Activated CD4-positive, alpha-beta T cell treated with anti-CD3 and anti-CD28 coated beads for 36 hours (primary cell): ENCODE data around the gene MAPK11. TPM values are rescaled to one million over a fixed set of nuclear protein-coding genes. Genes with fewer than 3 reads are reported as not detected.

Experiments
- ATAC-seq: fragments of 200-7000 bp; cut with Tn5 transposase; one replicate; pipeline ENCODE4 v1.10.0; 2021; ENCODE audit warnings: mild to moderate bottlenecking, moderate library complexity
- CTCF ChIA-PET: fragments of 350-600 bp; sonication (Branson Sonifier 250); formaldehyde crosslinking; loops from one replicate; lab custom pipeline; 2021; ENCODE audit warnings: antibody characterized with exemption; lab: Charles Lee
- POLR2A ChIA-PET: fragments of 350-600 bp; sonication (Branson Sonifier 250); formaldehyde crosslinking; loops from one replicate; lab custom pipeline; 2021; ENCODE audit warnings: antibody characterized with exemption, inconsistent platforms; lab: Charles Lee
- DNase-seq: peaks from one replicate; pipeline ENCODE4 v3.0.0-alpha.2; 2020
- H3K27ac Mint-ChIP-seq: one replicate; pipeline ENCODE4 v1.8.0; 2021; ENCODE audit warnings: mixed read lengths
- H3K27me3 Mint-ChIP-seq: one replicate; pipeline ENCODE4 v1.8.0; 2021; ENCODE audit warnings: mixed read lengths
- H3K36me3 Mint-ChIP-seq: one replicate; pipeline ENCODE4 v1.8.0; 2021; ENCODE audit warnings: low read depth, mixed read lengths
- H3K4me1 Mint-ChIP-seq: one replicate; pipeline ENCODE4 v1.8.0; 2021; ENCODE audit warnings: mixed read lengths
- H3K4me3 Mint-ChIP-seq: one replicate; pipeline ENCODE4 v1.8.0; 2021; ENCODE audit warnings: mild to moderate bottlenecking, moderate library complexity, mixed read lengths
- H3K9me3 Mint-ChIP-seq: one replicate; pipeline ENCODE4 v1.8.0; 2021; ENCODE audit warnings: low read depth, mixed read lengths
- intact Hi-C, 2 experiments: fragments of 100-400 bp; cut with DNase I in 1 of 2; cut with micrococcal nuclease in 1 of 2; formaldehyde crosslinking; loops; one replicate each; pipeline versions ENCODE4 v1.14.2 to v1.15.1; 2022 to 2024; cut with DNase I, micrococcal nuclease
- total RNA-seq, 2 experiments: library from RNA; stranded (reverse); gene quantifications; one replicate each; pipeline ENCODE4 v1.2.3, GENCODE V29; 2021

Gene MAPK11
- total RNA-seq, 2 experiments from 2014 or later = 11.6 to 13.6 TPM

GRCh38 chr22:50299785-50300619 lies 29.8 kb upstream of the MAPK11 start:
- Mint-ChIP-seq H3K9me3 (no peaks in the 10 kb centered on the region), H3K4me1 (no peaks in the 10 kb centered on the region), H3K4me3 (no peak overlapping the region), H3K27me3 (peaks cover 27% of the 10 kb centered on the region), H3K27ac (no peak overlapping the region), H3K36me3 (no peaks in the 10 kb centered on the region)
- intact Hi-C loops = no loop called here
- CTCF ChIA-PET = interaction anchor here (0.6 to 0.7 kb wide), 2 partner anchors 21 to 147 kb away, joined by 3 read pairs; no protein-coding TSS in a partner anchor
- POLR2A ChIA-PET = no interaction called here
- DNase-seq (no peak), ATAC-seq (peak; percentile 32)

- Mint-ChIP-seq H3K27ac (no peak overlapping the region), H3K36me3 (no peaks in the 10 kb centered on the region), H3K4me1 (no peaks in the 10 kb centered on the region), H3K4me3 (no peak overlapping the region), H3K27me3 (peaks cover 29% of the 10 kb centered on the region), H3K9me3 (no peaks in the 10 kb centered on the region)
- DNase-seq (no peak), ATAC-seq (no peak)
- POLR2A ChIA-PET = no interaction called here
- CTCF ChIA-PET = interaction anchor here (0.6 to 0.7 kb wide), 2 partner anchors 20 to 46 kb away, joined by 3 read pairs; no protein-coding TSS in a partner anchor
- intact Hi-C loops = no loop called here
These were observed 29.0 kb upstream of the MAPK11 start for GRCh38 chr22:50298937-50299784.

- CTCF ChIA-PET = interaction anchor here (0.6 kb wide), 1 partner anchor 45 kb away, joined by 3 read pairs; no protein-coding TSS in a partner anchor
These were observed 28.1 kb upstream of the MAPK11 start for GRCh38 chr22:50298266-50298637.

GRCh38 chr22:50297510-50298265 lies 27.5 kb upstream of the MAPK11 start:
- no peak for DNase-seq
- no peak overlapping the region for H3K27ac Mint-ChIP-seq
- peaks cover 3% of the 10 kb centered on the region for H3K4me1 Mint-ChIP-seq
- no peak overlapping the region for H3K4me3 Mint-ChIP-seq
- H3K27me3 Mint-ChIP-seq = peaks cover 24% of the 10 kb centered on the region
- ChIA-PET POLR2A (no interaction called here), CTCF (no interaction called here)
- no peaks in the 10 kb centered on the region for H3K9me3 Mint-ChIP-seq
- ATAC-seq = no peak
- H3K36me3 Mint-ChIP-seq = no peaks in the 10 kb centered on the region
- intact Hi-C loops = no loop called here

More at GRCh38 chr22:50298266-50298637, 28.1 kb upstream of the MAPK11 start:
- no peak for ATAC-seq
- Mint-ChIP-seq H3K27me3 (peaks cover 25% of the 10 kb centered on the region), H3K36me3 (no peaks in the 10 kb centered on the region), H3K4me1 (no peaks in the 10 kb centered on the region), H3K4me3 (no peak overlapping the region), H3K9me3 (no peaks in the 10 kb centered on the region), H3K27ac (no peak overlapping the region)
- POLR2A ChIA-PET = no interaction called here
- intact Hi-C loops = no loop called here
- DNase-seq = no peak

GRCh38 chr22:50296658-50297490 lies 26.7 kb upstream of the MAPK11 start:
- Mint-ChIP-seq H3K9me3 (no peaks in the 10 kb centered on the region), H3K27ac (no peak overlapping the region), H3K27me3 (peaks cover 31% of the 10 kb centered on the region), H3K4me1 (peaks cover 5% of the 10 kb centered on the region), H3K36me3 (no peaks in the 10 kb centered on the region), H3K4me3 (no peak overlapping the region)
- ATAC-seq (no peak), DNase-seq (no peak)
- intact Hi-C loops = no loop called here
- ChIA-PET CTCF (interaction anchor here (0.7 kb wide), 1 partner anchor 285 kb away, joined by 3 read pairs; no protein-coding TSS in a partner anchor), POLR2A (no interaction called here)

- no peak overlapping the region for H3K27ac Mint-ChIP-seq
- H3K4me1 Mint-ChIP-seq = peaks cover 5% of the 10 kb centered on the region
These were observed 24.1 kb upstream of the MAPK11 start for GRCh38 chr22:50294319-50294656.

GRCh38 chr22:50293441-50294318 lies 23.5 kb upstream of the MAPK11 start:
- CTCF ChIA-PET = interaction anchor here (0.6 kb wide), 2 partner anchors 106 to 136 kb away, joined by 3 read pairs; no protein-coding TSS in a partner anchor
- no peak for DNase-seq
- H3K36me3 Mint-ChIP-seq = no peaks in the 10 kb centered on the region
- no peaks in the 10 kb centered on the region for H3K9me3 Mint-ChIP-seq
- no peak overlapping the region for H3K27ac Mint-ChIP-seq
- POLR2A ChIA-PET = interaction anchor here (0.5 to 0.6 kb wide), 2 partner anchors 257 to 1859 kb away, joined by 3 to 4 read pairs; no protein-coding TSS in a partner anchor
- intact Hi-C loops = no loop called here
- H3K27me3 Mint-ChIP-seq = peaks cover 38% of the 10 kb centered on the region
- peaks cover 5% of the 10 kb centered on the region for H3K4me1 Mint-ChIP-seq
- peak; percentile 23 for ATAC-seq
- H3K4me3 Mint-ChIP-seq = no peak overlapping the region

More at GRCh38 chr22:50294319-50294656, 24.1 kb upstream of the MAPK11 start:
- no peaks in the 10 kb centered on the region for H3K36me3 Mint-ChIP-seq
- H3K9me3 Mint-ChIP-seq = no peaks in the 10 kb centered on the region
- H3K4me3 Mint-ChIP-seq = no peak overlapping the region
- peaks cover 38% of the 10 kb centered on the region for H3K27me3 Mint-ChIP-seq
- DNase-seq (no peak), ATAC-seq (no peak)
- CTCF ChIA-PET = interaction anchor here (0.6 kb wide), 1 partner anchor 106 kb away, joined by 3 read pairs; no protein-coding TSS in a partner anchor
- intact Hi-C loops = no loop called here
- POLR2A ChIA-PET = interaction anchor here (0.6 kb wide), 1 partner anchor 1860 kb away, joined by 3 read pairs; no protein-coding TSS in a partner anchor

GRCh38 chr22:50292643-50293440 lies 22.7 kb upstream of the MAPK11 start:
- ATAC-seq (no peak), DNase-seq (no peak)
- Mint-ChIP-seq H3K27ac (no peak overlapping the region), H3K9me3 (no peaks in the 10 kb centered on the region), H3K27me3 (peaks cover 34% of the 10 kb centered on the region), H3K4me3 (no peak overlapping the region), H3K4me1 (peaks cover 5% of the 10 kb centered on the region), H3K36me3 (no peaks in the 10 kb centered on the region)
- CTCF ChIA-PET = interaction anchor here (0.6 to 0.7 kb wide), 3 partner anchors 26 to 734 kb away, joined by 3 read pairs; no protein-coding TSS in a partner anchor
- POLR2A ChIA-PET = interaction anchor here (0.5 kb wide), 1 partner anchor 256 kb away, joined by 4 read pairs; no protein-coding TSS in a partner anchor
- intact Hi-C loops = no loop called here

GRCh38 chr22:50289942-50290630 lies 19.9 kb upstream of the MAPK11 start:
- H3K36me3 Mint-ChIP-seq = no peaks in the 10 kb centered on the region
- peaks cover 5% of the 10 kb centered on the region for H3K4me1 Mint-ChIP-seq
- DNase-seq (no peak), ATAC-seq (no peak)
- CTCF ChIA-PET = no interaction called here
- POLR2A ChIA-PET = interaction anchor here (0.6 kb wide), 1 partner anchor 15 kb away, joined by 3 read pairs; no protein-coding TSS in a partner anchor
- H3K27me3 Mint-ChIP-seq = peaks cover 24% of the 10 kb centered on the region
- H3K4me3 Mint-ChIP-seq = no peak overlapping the region
- no peak overlapping the region for H3K27ac Mint-ChIP-seq
- intact Hi-C loops = no loop called here
- no peaks in the 10 kb centered on the region for H3K9me3 Mint-ChIP-seq
